ENCODE results near the gene PDGFC.

GRCh38 chr4:156999175-156999517 is 27.5 kb upstream of the PDGFC start:
- TF ChIP-seq, protein P1, sequence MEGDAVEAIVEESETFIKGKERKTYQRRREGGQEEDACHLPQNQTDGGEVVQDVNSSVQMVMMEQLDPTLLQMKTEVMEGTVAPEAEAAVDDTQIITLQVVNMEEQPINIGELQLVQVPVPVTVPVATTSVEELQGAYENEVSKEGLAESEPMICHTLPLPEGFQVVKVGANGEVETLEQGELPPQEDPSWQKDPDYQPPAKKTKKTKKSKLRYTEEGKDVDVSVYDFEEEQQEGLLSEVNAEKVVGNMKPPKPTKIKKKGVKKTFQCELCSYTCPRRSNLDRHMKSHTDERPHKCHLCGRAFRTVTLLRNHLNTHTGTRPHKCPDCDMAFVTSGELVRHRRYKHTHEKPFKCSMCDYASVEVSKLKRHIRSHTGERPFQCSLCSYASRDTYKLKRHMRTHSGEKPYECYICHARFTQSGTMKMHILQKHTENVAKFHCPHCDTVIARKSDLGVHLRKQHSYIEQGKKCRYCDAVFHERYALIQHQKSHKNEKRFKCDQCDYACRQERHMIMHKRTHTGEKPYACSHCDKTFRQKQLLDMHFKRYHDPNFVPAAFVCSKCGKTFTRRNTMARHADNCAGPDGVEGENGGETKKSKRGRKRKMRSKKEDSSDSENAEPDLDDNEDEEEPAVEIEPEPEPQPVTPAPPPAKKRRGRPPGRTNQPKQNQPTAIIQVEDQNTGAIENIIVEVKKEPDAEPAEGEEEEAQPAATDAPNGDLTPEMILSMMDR (IDR thresholded peaks at IDR 0.05) = peak in 1 of 7 experiments; percentile 5
- TF ChIP-seq POLR2A (IDR thresholded peaks at IDR 0.05) = no peak
